Thyroid gland (tissue), 4 donors: ENCODE results near the gene MRPS6. TPM values are rescaled to one million over a fixed set of nuclear protein-coding genes. Genes with fewer than 3 reads are reported as not detected.

Source experiments
- DNase-seq, 2 donors: peaks; one replicate each; pipeline ENCODE4 v3.0.0-alpha.2; 2019
- H3K27ac ChIP-seq, 3 donors: fragments of 200-600 bp; sonication (generic); 1 replicate in 2 of 3; 2 replicates in 1 of 3; pipeline ENCODE4 v1.5.1; 2016 to 2019; ENCODE audit warnings: mild to moderate bottlenecking in 1 of 3, moderate library complexity in 1 of 3
- H3K27me3 ChIP-seq: fragments of 200-600 bp; sonication (generic); one replicate; pipeline ENCODE4 v1.5.1; 2019
- H3K36me3 ChIP-seq, 2 donors: fragments of 200-600 bp; sonication (generic); one replicate each; pipeline ENCODE4 v1.5.1; 2016 to 2019
- H3K4me1 ChIP-seq, 2 donors: fragments of 200-600 bp; sonication (generic); one replicate each; pipeline ENCODE4 v1.5.1; 2017 to 2019
- H3K4me3 ChIP-seq, 3 donors: fragments of 200-600 bp; sonication (generic); replicated peaks in 1 of 3; 1 replicate in 2 of 3; 2 replicates in 1 of 3; pipeline ENCODE4 v1.5.1; 2016; ENCODE audit warnings: mild to moderate bottlenecking in 1 of 3
- H3K9me3 ChIP-seq: fragments of 200-600 bp; sonication (generic); one replicate; pipeline ENCODE4 v1.5.1; 2017
- POLR2A ChIP-seq, 2 donors: fragments of 450-650 bp; IDR thresholded peaks; one replicate each; pipeline ENCODE4 v1.6.1; 2017; ENCODE audit warnings: antibody characterized with exemption in 2 of 2, mild to moderate bottlenecking in 2 of 2, moderate library complexity in 1 of 2
- WGBS, 2 donors: methylation state at CpG; one replicate each; pipeline ENCODE4 v1.1.5; 2017; 5-methylcytosine and 5-hydroxymethylcytosine counted together
- intact Hi-C: fragments of 100-400 bp; cut with DNase I; formaldehyde crosslinking; loops from one replicate; pipeline ENCODE4 v1.15.1; 2023
- total RNA-seq, 4 donors: library from RNA; depleted of rRNA; stranded (reverse); fragments of >200 nt; gene quantifications; one replicate each; pipeline ENCODE4 v1.2.3, GENCODE V29; 2016
- TF ChIP-seq, protein P1 (sequence below), 6 experiments: fragments of 200-600 bp in 3 of 6; fragments of 450-650 bp in 3 of 6; sonication (generic) in 3 of 6; IDR thresholded peaks; one replicate each; pipeline ENCODE4 v1.5.1; 2016 to 2019; ENCODE audit warnings: antibody characterized with exemption in 6 of 6, mild to moderate bottlenecking in 2 of 6, inconsistent platforms in 1 of 6, moderate library complexity in 1 of 6

MRPS6 gene
- total RNA-seq, 4 donors from 2014 or later: 64.9 to 104 (median 75.9) TPM

DNA sequence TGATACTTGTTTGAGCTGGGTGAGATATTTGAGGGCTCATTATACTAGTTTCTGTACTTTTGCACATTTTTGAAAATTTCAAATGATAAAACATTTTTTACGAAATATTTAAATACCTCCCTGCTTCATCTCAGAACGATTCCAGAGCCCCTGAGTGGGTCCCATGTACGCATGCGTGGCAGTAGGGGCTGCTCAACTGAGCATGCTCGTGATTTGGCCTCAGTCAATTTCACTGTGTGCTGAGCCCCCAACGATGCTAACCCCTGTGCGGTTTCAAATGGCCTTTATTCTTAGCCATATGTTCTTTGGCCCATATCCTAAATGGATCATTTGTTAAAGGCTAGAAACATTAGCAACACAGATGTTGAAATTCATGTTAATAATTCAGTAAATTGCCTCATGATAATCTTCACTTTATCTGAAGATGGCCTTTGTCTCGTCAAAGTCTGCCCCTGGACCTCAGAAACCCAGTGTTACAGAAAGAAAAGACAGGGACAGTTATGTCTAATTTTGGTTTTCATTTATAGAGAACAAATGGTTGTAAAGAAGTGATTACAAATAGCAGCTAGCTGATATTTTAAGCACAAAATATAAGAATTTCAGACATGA lies 108.2 kb downstream of the MRPS6 start:
- Histone ChIP-seq H3K9me3 (no peaks in the 10 kb centered on the region), H3K27me3 (no peaks in the 10 kb centered on the region), H3K4me1 (peaks cover 23 to 27% of the 10 kb centered on the region in 2 donors), H3K36me3 (no peaks in the 10 kb centered on the region), H3K27ac (peak overlapping the region in 2 of 3 donors; percentile 65 to 91), H3K4me3 (no peak overlapping the region)
- no peak for DNase-seq
- TF ChIP-seq POLR2A (IDR thresholded peaks at IDR 0.05): no peak
- TF ChIP-seq, protein P1, sequence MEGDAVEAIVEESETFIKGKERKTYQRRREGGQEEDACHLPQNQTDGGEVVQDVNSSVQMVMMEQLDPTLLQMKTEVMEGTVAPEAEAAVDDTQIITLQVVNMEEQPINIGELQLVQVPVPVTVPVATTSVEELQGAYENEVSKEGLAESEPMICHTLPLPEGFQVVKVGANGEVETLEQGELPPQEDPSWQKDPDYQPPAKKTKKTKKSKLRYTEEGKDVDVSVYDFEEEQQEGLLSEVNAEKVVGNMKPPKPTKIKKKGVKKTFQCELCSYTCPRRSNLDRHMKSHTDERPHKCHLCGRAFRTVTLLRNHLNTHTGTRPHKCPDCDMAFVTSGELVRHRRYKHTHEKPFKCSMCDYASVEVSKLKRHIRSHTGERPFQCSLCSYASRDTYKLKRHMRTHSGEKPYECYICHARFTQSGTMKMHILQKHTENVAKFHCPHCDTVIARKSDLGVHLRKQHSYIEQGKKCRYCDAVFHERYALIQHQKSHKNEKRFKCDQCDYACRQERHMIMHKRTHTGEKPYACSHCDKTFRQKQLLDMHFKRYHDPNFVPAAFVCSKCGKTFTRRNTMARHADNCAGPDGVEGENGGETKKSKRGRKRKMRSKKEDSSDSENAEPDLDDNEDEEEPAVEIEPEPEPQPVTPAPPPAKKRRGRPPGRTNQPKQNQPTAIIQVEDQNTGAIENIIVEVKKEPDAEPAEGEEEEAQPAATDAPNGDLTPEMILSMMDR (IDR thresholded peaks at IDR 0.05): no peak
- WGBS, 2 donors: 81 to 83% methylated on average over 8 of the region's 8 CpGs
- intact Hi-C loops: no loop called here

DNA sequence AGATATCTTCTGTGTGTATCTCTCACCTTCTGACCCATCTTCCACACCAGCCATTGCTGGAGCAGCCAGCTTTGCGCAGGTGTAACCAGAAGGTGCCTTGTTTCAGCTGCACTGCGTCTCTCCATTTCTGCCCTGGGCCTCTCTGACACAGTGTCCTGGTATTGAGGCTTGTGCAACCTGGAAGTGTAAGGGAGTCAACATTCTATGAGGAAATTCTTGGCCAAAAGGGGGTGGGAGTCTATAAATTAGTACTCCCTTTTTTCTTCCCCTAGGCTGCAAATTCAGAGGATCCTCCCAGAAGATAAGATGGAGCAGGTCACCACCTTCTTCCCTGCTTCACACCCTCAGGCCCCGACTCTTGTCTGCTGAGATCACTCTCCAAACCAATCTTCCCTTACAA lies 109.1 kb downstream of the MRPS6 start:
- intact Hi-C loops: no loop called here
- DNase-seq: no peak
- no peak for TF ChIP-seq POLR2A (IDR thresholded peaks at IDR 0.05)
- TF ChIP-seq, protein P1 (IDR thresholded peaks at IDR 0.05): no peak
- 95 to 98% methylated on average over 3 of the region's 3 CpGs for WGBS, 2 donors
- Histone ChIP-seq H3K9me3 (no peaks in the 10 kb centered on the region), H3K4me3 (no peak overlapping the region), H3K27ac (no peak overlapping the region), H3K4me1 (peaks cover 23 to 27% of the 10 kb centered on the region in 2 donors), H3K27me3 (no peaks in the 10 kb centered on the region), H3K36me3 (no peaks in the 10 kb centered on the region)

DNA sequence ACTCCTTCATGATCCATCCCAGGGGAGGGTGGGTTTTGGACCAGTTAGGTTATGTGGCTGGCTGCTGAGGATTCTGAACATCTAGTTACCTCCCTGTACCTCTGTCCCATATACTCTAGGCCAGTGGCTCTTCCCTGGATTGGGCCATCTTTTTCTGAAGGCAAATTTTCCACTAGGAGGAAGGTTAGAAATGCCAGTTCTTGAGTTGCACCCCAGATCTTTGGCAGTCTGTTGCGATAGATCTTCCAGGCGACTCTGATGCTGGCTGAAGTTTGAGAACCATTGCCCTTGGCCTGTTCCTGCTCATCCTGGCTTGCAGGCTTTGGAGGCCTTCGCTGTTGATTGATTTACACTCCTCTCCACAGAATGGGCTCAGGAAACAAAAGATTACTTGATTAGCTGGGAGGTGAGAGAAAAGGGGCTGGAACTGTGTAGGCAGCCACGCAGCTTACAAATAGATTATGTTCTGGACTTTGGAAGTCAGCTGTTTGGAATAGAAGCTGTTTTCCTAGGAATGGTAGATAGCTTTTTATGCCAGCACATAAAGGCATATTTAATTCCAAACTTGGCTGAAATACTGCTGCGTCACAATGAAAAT lies 110.1 kb downstream of the MRPS6 start:
- DNase-seq: no peak
- WGBS, 2 donors: 86 to 93% methylated on average over 5 of the region's 5 CpGs
- Histone ChIP-seq H3K36me3 (no peaks in the 10 kb centered on the region), H3K4me3 (no peak overlapping the region), H3K9me3 (no peaks in the 10 kb centered on the region), H3K27me3 (no peaks in the 10 kb centered on the region), H3K27ac (no peak overlapping the region), H3K4me1 (peaks cover 23 to 27% of the 10 kb centered on the region in 2 donors)
- TF ChIP-seq, protein P1 (IDR thresholded peaks at IDR 0.05): no peak
- intact Hi-C loops: no loop called here

DNA sequence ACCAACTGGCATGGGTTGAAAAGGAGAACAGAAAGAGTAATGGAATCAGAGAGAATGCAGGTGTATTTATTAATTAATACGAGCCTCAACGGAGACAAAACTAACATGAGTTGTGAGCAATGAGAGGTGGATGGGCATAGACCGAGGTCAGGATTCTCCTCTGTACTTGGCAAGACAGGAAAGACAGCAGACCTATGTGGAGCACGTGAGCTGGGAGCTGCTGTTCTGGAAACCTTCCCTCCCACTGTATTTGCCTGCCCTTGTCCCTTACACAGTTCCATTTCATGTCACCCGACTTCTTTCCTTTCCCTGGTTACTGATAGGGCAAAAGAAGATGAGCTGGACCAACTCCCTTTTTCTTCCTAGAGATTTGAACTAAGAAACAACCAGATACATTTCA lies 110.9 kb downstream of the MRPS6 start:
- H3K27ac ChIP-seq: no peak overlapping the region
- DNase-seq: no peak
- intact Hi-C loops: no loop called here
- H3K4me3 ChIP-seq: no peak overlapping the region
- peaks cover 18 to 22% of the 10 kb centered on the region in 2 donors for H3K4me1 ChIP-seq
- no peaks in the 10 kb centered on the region for H3K27me3 ChIP-seq
- 89 to 93% methylated on average over 5 of the region's 5 CpGs for WGBS, 2 donors
- no peaks in the 10 kb centered on the region for H3K9me3 ChIP-seq
- no peak for TF ChIP-seq POLR2A (IDR thresholded peaks at IDR 0.05)
- TF ChIP-seq, protein P1 (IDR thresholded peaks at IDR 0.05): no peak
- H3K36me3 ChIP-seq: no peaks in the 10 kb centered on the region

DNA sequence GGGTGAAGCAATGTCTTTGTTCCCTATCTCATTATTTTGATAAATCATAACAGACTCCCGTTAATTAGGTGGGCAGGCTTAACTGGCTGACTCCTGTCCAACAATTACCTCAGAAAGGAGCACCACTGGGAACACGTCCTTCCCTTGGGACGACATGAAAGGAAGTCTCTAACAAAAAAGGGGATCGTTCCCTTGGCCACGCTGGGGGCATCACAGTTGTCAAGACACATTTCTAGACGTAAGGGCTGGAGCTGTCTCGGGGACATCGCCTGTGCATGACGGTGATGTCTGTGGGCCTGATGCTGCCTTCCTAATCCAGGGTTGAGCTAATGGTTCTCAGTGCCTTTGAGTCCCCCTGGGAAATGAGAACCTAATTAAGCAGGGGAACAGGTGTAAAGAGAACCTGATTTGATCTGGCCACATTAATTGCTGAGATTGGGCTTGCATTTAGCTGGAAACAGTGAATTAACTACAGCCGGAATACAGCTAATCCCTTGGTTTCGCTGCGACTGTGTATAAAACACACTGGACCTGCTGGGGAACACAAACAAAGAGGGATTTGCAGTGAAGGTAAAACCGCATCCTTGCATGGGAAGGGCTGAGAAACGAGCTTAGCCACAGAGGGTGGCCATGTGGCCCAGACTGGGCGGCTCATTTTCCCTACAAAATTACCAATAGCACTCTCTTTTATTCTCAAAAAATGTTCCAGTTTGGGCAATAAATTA lies 111.8 kb downstream of the MRPS6 start:
- H3K4me1 ChIP-seq: peaks cover 9 to 14% of the 10 kb centered on the region in 2 donors
- H3K4me3 ChIP-seq: no peak overlapping the region
- no peaks in the 10 kb centered on the region for H3K9me3 ChIP-seq
- H3K27ac ChIP-seq: no peak overlapping the region
- DNase-seq: no peak
- intact Hi-C loops: no loop called here
- TF ChIP-seq POLR2A (IDR thresholded peaks at IDR 0.05): no peak
- TF ChIP-seq, protein P1 (IDR thresholded peaks at IDR 0.05): no peak
- no peaks in the 10 kb centered on the region for H3K27me3 ChIP-seq
- 92% methylated on average over 15 of the region's 15 CpGs for WGBS, 2 donors
- H3K36me3 ChIP-seq: no peaks in the 10 kb centered on the region
